ENCODE results near the gene RANBP9. TPM values are rescaled to one million over a fixed set of nuclear protein-coding genes. Genes with fewer than 3 reads are reported as not detected.

The RANBP9 gene
- total and polyA plus RNA-seq, 2 of the 13 experiments (the other 11 are each of a cell fraction or from before 2014, with no cell fraction given): 26.6 to 30.6 TPM

GRCh38 chr6:13696226-13696625 lies 15.4 kb downstream of the RANBP9 start:
- Histone ChIP-seq H3K9me3 (ENCODE audit: low read length) (no peaks in the 10 kb centered on the region), H3K4me1 (ENCODE audit: insufficient read depth, low read length) (peaks cover 28% of the 10 kb centered on the region), H3K27me3 (ENCODE audit: control insufficient read depth in 1 of 2, insufficient read depth in 2 of 2, low read length in 2 of 2) (no peaks in the 10 kb centered on the region), H3K27ac (ENCODE audit: extremely low read length, insufficient read depth, low read length) (no peak overlapping the region), H3K79me2 (ENCODE audit: insufficient read depth, low read length) (peaks cover 86% of the 10 kb centered on the region), H3K9ac (ENCODE audit: insufficient read depth, low read depth, low read length) (no peak overlapping the region), H3K4me2 (ENCODE audit: low read depth, low read length) (no peak overlapping the region), H2AFZ (ENCODE audit: low read length) (no peak overlapping the region), H3K36me3 (replicated peaks in 1 of 2; ENCODE audit: control insufficient read depth in 1 of 2, insufficient read depth in 2 of 2, low read length in 2 of 2) (peaks cover 2 to 37% of the 10 kb centered on the region in 2 experiments; a peak in 4 of 5 replicates), H3K4me3 (replicated peaks in 1 of 3; ENCODE audit: insufficient read depth in 1 of 3, low read depth in 2 of 3, low read length in 3 of 3) (no peak overlapping the region), H4K20me1 (ENCODE audit: insufficient read depth, low read length) (peaks cover 9% of the 10 kb centered on the region)
- WGBS (ENCODE audit: low lambda C conversion rate): 96% methylated on average over 1 of the region's 1 CpG
- DNase-seq (ENCODE audit: low spot score) (no peak), ATAC-seq (no peak), FAIRE-seq (no peak)
- POLR2A ChIA-PET: no interaction called here
- BruUV-seq (replicated peaks): no TSS peak
- in situ Hi-C loops (cut with HindIII; ENCODE audit: extremely low pct_ligation_motif_present, low pct_unique_long_range_greater_than_20kb) (no loop called here), intact Hi-C loops (cut with micrococcal nuclease; ENCODE audit: unreplicated experiment) (no loop called here)
- CTCF ChIA-PET (ENCODE audit: low intra/inter-chr PET ratio, low total read pairs): no interaction called here
- TF ChIP-seq RNF2 (conservative IDR thresholded peaks at IDR 0.05; ENCODE audit: low read depth): no peak
- no peak for TF ChIP-seq ZBTB37 (CRISPR knock-in tag; IDR thresholded peaks at IDR 0.05)
- TF ChIP-seq ZNF788 (CRISPR knock-in tag; IDR thresholded peaks at IDR 0.05; ENCODE audit: borderline replicate concordance): no peak
- no peak for TF ChIP-seq ZNF790 (CRISPR knock-in tag; IDR thresholded peaks at IDR 0.05; ENCODE audit: borderline replicate concordance)
- TF ChIP-seq ETV5 (CRISPR knock-in tag; IDR thresholded peaks at IDR 0.05; ENCODE audit: borderline replicate concordance): no peak
- no peak for TF ChIP-seq NR2F1 (CRISPR knock-in tag; IDR thresholded peaks at IDR 0.05)
- no peak for TF ChIP-seq AKNA (CRISPR knock-in tag; IDR thresholded peaks at IDR 0.05; ENCODE audit: borderline replicate concordance)
- no peak for TF ChIP-seq ZNF142 (CRISPR knock-in tag; IDR thresholded peaks at IDR 0.05)
- no peak for TF ChIP-seq MAZ (IDR thresholded peaks at IDR 0.05; ENCODE audit: borderline replicate concordance, low read depth, low read length)
- TF ChIP-seq MAZ (CRISPR knock-in tag; IDR thresholded peaks at IDR 0.05; ENCODE audit: low read depth): no peak
- no peak for TF ChIP-seq RBAK (CRISPR knock-in tag; IDR thresholded peaks at IDR 0.05)
